A673 (cell line): ENCODE measurements around the gene GAB2. TPM values are rescaled to one million over a fixed set of nuclear protein-coding genes. Genes with fewer than 3 reads are reported as not detected.

ENCODE experiments used
- BruUV-seq: library from RNA; stranded (reverse); fragments of 400-500 nt; replicated peaks from 2 replicates; lab custom pipeline; 2021; lab: Mats Ljungman, UMichigan
- CTCF ChIA-PET: fragments of 300-600 bp; sonication (Branson Sonifier 250); formaldehyde crosslinking; loops from one replicate; lab custom pipeline; 2022; ENCODE audit warnings: antibody characterized with exemption; lab: Charles Lee
- POLR2A ChIA-PET: fragments of 300-600 bp; sonication (Branson Sonifier 250); formaldehyde crosslinking; loops from one replicate; lab custom pipeline; 2022; ENCODE audit warnings: antibody characterized with exemption; ENCODE audit not compliant: low non-redundant PET; lab: Charles Lee
- DNase-seq: peaks from one replicate; pipeline ENCODE4 v3.0.0-alpha.2; 2015; ENCODE audit warnings: low spot score
- H3K27ac ChIP-seq: fragments of 200-600 bp; sonication (generic); 2 replicates; pipeline ENCODE4 v1.5.1; 2016; ENCODE audit warnings: mixed run types, low read depth, mild to moderate bottlenecking, mixed read lengths, antibody characterized with exemption, low read length; ENCODE audit not compliant: poor library complexity, severe bottlenecking
- H3K27me3 ChIP-seq: fragments of 200-600 bp; sonication (generic); replicated peaks from 2 replicates; pipeline ENCODE4 v1.6.1; 2017; ENCODE audit warnings: mixed run types, low read depth, mild to moderate bottlenecking, mixed read lengths, antibody characterized with exemption, low read length; ENCODE audit not compliant: insufficient read depth, poor library complexity
- H3K36me3 ChIP-seq: fragments of 200-600 bp; sonication (generic); 2 replicates; pipeline ENCODE4 v1.6.1; 2016; ENCODE audit warnings: mixed run types, mild to moderate bottlenecking, mixed read lengths, antibody characterized with exemption, low read length; ENCODE audit not compliant: insufficient read depth, poor library complexity, severe bottlenecking
- H3K4me1 ChIP-seq: fragments of 200-600 bp; sonication (generic); 2 replicates; pipeline ENCODE4 v1.6.1; 2017; ENCODE audit warnings: mixed run types, mild to moderate bottlenecking, mixed read lengths, antibody characterized with exemption, low read length; ENCODE audit not compliant: insufficient read depth, poor library complexity, severe bottlenecking
- H3K4me3 ChIP-seq: fragments of 200-600 bp; sonication (generic); 2 replicates; pipeline ENCODE4 v1.5.1; 2016; ENCODE audit warnings: low read depth, mixed run types, mild to moderate bottlenecking, mixed read lengths, low read length; ENCODE audit not compliant: poor library complexity, severe bottlenecking
- H3K9me3 ChIP-seq: fragments of 200-600 bp; sonication (generic); 2 replicates; pipeline ENCODE4 v1.6.1; 2016; ENCODE audit warnings: mixed run types, low read depth, mild to moderate bottlenecking, mixed read lengths, antibody characterized with exemption, low read length; ENCODE audit not compliant: poor library complexity, severe bottlenecking
- CTCF ChIP-seq: fragments of 300-800, 200-600 bp; sonication (generic); conservative IDR thresholded peaks from 2 replicates; pipeline ENCODE4 v1.5.1; 2017; ENCODE audit warnings: low read depth, mild to moderate bottlenecking, antibody characterized with exemption, low read length, moderate library complexity, mixed read lengths
- EZH2 ChIP-seq: fragments of 200-600 bp; sonication (generic); IDR thresholded peaks from 2 replicates; pipeline ENCODE4 v1.6.1; 2017; ENCODE audit warnings: borderline replicate concordance, low read depth, mild to moderate bottlenecking, mixed read lengths, antibody characterized with exemption, low read length; ENCODE audit not compliant: poor library complexity, severe bottlenecking
- intact Hi-C: fragments of 100-400 bp; cut with micrococcal nuclease; formaldehyde crosslinking; loops from one replicate; pipeline ENCODE4 v1.10.0; 2022; ENCODE audit not compliant: unreplicated experiment
- total RNA-seq: library from RNA; stranded (reverse); gene quantifications from 2 replicates; pipeline ENCODE4 v1.2.3, GENCODE V29; 2021

The GAB2 gene
- total RNA-seq, 1 experiment from 2014 or later, result 21.5 TPM

GRCh38 chr11:78344094-78344493, 73.5 kb downstream of the GAB2 start:
- CTCF ChIA-PET, result no interaction called here

GRCh38 chr11:78343303-78343702, 74.3 kb downstream of the GAB2 start:
- Histone ChIP-seq H3K4me1 (peaks cover 4% of the 10 kb centered on the region), H3K4me3 (no peak overlapping the region), H3K36me3 (no peaks in the 10 kb centered on the region), H3K27ac (no peak overlapping the region), H3K9me3 (no peaks in the 10 kb centered on the region), H3K27me3 (no peaks in the 10 kb centered on the region)
- POLR2A ChIA-PET, result no interaction called here
- BruUV-seq, result no TSS peak
- DNase-seq, result no peak
- intact Hi-C loops, result no loop called here
- CTCF ChIA-PET, result no interaction called here
- no peak for TF ChIP-seq EZH2
- no peak for TF ChIP-seq CTCF

More at GRCh38 chr11:78344094-78344493, 73.5 kb downstream of the GAB2 start:
- BruUV-seq, result no TSS peak
- no peaks in the 10 kb centered on the region for H3K9me3 ChIP-seq
- H3K27ac ChIP-seq, result no peak overlapping the region
- intact Hi-C loops, result no loop called here
- no peak for TF ChIP-seq CTCF
- no peak for TF ChIP-seq EZH2
- DNase-seq, result no peak
- POLR2A ChIA-PET, result no interaction called here
- no peaks in the 10 kb centered on the region for H3K27me3 ChIP-seq
- H3K4me1 ChIP-seq, result peaks cover 11% of the 10 kb centered on the region
- H3K4me3 ChIP-seq, result no peak overlapping the region
- H3K36me3 ChIP-seq, result no peaks in the 10 kb centered on the region

- BruUV-seq, result no TSS peak
- no peaks in the 10 kb centered on the region for H3K9me3 ChIP-seq
- H3K27me3 ChIP-seq, result no peaks in the 10 kb centered on the region
- H3K4me1 ChIP-seq, result peaks cover 4% of the 10 kb centered on the region
- intact Hi-C loops, result no loop called here
- no peaks in the 10 kb centered on the region for H3K36me3 ChIP-seq
- H3K27ac ChIP-seq, result no peak overlapping the region
- no peak overlapping the region for H3K4me3 ChIP-seq
- TF ChIP-seq CTCF (no peak), EZH2 (no peak)
- ChIA-PET CTCF (no interaction called here), POLR2A (no interaction called here)
- no peak for DNase-seq
Measured at GRCh38 chr11:78341841-78342240, 75.8 kb downstream of the GAB2 start.
